HG03571 (cell line): Measurements from ENCODE around the gene VPS26A.
A peak's percentile ranks its signal among the peaks of the same experiment; 100 is the strongest.

Experiments used
- ATAC-seq: cut with Tn5 transposase; IDR thresholded peaks from one replicate; pipeline ENCODE4 v1.9.1; 2021; ENCODE audit not compliant: unreplicated experiment

The VPS26A gene

DNA sequence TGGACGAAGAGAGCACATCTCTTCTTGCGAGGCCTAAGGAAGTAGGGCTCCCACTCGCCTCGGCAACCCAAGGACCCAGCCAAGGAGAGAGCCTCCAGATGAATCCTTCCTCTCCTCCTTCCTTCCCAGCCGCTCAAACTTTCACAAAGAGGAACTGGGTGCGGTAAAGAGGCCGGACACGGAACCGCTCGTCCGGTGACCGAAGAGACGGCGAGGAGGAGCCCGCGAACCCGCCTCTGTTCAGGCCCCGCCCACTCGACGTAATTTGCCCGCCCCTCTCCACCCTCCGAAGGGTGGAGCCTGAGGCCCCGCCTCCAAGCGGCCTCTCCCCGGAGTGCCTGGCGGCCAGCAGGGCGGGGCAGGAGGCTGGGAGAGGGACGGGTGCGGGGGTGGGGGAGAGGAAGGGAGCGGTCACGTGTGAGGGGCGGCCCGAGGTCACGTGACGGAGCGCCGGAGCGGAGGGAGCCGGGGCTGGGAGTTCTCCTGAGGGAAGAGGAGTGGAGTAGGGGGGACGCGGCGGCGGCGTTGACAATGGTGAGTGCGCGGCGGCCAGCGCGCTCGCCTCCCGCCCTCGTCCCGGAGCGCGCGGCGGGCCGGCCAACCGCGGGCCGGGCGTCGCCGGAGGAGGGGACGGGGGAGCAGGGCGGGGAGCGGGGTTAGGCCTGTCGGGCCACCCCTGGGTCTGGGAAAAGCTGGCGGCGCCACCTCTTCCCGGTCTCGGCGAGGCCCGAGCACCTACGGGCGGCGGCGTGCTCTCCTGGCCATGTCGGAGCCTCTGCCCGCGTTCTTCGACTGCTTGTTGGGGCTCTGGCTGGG is at the start of gene VPS26A:
Gene VPS26A, plus strand, starts transcription at position 432 of the 816 bp plus-strand sequence. Its CDS starts 100 bp downstream, at position 532.
- ATAC-seq = peak; percentile 85

DNA sequence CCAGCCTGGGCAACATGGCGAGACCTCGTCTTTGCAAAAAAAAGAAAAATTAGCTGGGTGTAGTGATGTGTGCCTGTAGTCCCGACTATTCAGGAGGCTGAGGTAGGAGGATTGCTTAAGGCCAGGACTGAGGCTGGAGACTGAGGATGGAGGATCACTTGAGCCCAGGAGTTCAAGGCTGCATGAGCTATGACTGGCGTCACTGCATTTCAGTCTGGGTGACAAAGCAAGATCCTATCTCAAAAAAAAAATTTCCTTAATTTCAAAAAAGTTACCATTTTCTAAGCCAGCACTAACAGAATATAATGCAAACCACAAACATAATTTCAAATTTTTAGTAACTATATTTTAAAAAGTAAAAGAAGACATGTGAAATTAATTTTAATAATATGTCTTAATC is 49.4 kb upstream of the VPS26A start:
- no peak for ATAC-seq

DNA sequence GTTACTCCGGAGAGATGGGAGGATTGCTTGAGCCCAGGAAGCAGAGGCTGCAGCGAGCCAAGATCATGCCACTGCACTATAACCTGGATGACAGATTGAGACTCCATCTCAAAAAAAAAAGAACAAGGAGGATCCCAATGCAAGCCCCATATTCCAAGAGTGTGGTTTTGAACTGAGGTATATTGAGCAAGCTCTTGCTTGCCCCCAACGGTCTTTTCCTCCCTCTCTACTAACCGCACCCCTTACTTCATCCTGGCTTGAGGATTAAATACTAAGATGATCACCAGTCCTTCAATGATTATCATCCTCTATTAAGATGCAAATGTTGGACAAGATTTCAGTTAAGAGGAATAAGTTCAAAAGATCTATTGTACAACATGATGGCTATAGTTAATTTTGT is 48.5 kb upstream of the VPS26A start:
- no peak for ATAC-seq

DNA sequence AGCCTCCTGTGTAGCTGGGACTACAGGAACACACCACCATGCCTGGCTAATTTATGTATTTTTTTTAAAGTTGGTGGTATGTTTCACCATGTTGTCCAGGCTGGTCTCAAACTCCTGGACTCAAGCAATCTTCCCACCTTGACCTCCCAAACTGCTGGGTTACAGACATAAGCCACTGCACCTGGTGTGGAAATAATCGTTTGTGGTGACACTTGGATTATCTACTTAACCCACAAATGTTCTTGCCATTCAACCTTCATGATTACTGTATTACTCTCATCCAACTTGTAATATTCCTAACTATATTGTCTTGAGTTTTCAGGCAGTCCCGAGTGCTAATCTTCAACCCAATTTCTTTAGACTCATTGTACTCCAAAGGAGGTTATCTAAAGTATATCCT is 45.7 kb upstream of the VPS26A start:
- no peak for ATAC-seq

DNA sequence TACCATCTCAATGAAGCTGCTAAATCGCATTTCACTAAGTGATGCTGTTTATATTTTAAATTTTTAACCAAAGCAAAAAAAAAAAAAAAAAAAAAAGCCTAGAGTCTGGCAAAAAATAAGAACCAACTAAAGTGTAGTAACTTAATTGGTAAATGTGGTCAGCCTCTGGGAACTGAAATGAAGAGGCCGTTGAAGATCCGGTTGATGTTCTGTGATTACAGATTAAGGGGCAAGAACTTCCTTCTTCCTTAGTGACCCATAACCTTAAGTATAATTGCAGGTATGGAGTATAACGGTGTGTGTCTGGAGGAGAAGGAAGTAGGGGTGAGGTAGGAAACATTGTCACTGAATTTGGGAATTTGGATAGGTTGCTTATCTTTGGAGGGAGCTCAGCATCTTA is 43.8 kb upstream of the VPS26A start:
- ATAC-seq = no peak

DNA sequence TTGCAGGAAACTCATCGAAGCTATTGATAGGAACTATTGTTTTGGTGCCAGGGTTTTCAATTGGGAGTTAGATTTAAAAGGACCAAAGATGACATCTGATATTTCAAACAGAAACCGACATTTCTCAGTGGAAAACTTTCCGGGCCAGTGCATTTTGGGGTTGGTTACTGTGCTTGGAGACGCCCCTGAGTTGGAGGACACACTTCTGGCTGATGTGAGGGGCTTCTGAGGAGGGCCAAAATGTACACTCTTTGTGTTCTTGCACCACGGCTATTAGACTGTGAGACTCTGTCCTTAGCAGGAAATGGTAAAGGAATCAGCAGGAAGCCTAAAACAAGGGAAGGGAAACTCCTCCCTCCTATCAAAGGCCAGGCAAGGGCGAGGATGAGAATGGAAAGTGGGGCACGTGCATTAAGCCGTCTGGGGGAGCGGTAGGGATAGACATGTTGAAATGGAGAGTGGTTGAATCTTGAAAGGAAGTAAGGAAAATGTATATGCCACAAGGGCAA is 37.9 kb upstream of the VPS26A start:
- ATAC-seq = no peak

DNA sequence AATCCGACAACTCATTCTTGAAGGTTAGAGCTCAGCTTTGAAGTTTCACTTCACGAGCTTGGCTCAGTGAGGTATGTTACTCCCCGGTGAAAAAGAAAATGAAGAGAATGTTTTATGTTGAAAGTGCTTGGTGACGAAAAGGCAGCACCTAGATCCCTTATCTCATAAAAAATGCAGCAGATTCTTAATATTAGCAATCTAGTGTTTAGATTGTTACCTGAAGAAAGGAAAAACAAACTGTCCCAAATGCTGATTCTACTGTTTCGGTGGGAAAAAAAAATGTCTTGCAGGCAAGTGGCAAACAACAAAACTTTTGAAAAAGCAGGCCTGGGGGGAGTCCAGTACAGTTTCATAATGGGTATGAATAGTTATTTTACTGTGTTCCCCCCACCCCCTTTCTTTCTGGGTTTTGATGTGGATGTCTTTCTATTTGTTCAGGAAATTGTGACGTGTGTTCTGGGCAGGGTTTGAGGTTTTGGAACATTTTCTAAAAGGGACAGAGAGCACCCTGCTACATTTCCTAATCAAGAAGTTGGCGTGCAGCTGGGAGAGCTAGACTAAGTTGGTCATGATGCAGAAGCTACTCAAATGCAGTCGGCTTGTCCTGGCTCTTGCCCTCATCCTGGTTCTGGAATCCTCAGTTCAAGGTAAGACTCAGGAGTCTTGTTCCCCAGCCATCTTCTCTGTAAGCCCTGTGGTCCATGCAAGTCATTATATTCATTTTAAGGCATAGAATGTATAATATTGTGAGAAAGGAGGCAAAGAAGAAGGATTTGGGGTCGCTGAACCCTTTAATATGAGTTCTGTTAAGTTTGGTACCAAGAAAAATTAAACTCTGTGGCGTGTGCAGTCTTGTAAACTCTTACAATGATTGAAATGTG is 36.1 kb upstream of the VPS26A start, which contains the start of gene SRGN:
Gene SRGN, plus strand, starts transcription at position 514 of the 881 bp plus-strand sequence. Its CDS starts 55 bp downstream, at position 569.
- peak; percentile 56 for ATAC-seq

DNA sequence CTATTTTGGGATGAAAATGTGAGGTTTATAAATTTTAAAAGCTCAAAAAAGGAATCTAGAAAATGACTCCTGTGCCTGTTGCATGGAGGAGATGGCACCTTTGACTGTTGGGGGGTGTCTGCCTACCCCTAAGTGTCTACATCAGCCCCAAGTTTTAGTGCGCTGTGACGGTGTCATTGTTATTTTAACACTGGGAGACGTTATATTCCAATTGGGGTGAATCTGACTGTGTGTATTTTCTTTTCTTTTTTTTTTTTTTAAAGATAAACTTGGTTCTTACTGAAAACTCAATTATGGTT is 35.6 kb upstream of the VPS26A start:
- ATAC-seq = no peak

DNA sequence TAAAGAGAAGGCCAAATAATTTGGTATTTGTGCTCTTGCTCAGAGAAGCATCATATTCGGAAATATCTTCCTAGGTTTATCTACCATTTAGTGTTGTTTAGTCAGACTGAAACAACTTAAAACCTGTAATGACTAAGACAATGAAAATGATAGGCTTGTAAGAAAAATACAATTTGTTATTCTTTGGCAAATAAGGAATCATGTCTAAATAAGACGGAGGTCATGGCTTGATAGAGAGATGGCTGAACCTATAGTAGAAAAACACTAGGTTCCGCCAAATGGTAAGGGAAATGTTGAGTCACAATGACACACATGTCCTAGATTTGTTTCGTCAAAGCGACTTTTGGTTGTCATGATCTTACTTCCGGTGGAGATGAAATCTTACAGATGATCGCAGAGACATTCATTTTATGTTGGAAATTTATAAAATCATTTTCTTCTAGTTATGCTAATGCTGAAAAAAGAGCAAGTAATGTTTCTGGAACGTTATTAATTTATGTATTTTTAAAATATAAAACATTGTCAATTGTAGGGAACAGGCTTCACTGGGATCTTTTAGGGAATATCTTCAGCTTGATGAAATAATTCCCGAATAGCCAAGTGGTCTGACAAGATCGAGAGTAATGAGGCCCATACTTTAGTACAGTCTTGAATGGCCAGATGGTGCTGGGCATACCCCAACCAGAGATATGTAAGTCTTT is 35.0 kb upstream of the VPS26A start:
- ATAC-seq = no peak

DNA sequence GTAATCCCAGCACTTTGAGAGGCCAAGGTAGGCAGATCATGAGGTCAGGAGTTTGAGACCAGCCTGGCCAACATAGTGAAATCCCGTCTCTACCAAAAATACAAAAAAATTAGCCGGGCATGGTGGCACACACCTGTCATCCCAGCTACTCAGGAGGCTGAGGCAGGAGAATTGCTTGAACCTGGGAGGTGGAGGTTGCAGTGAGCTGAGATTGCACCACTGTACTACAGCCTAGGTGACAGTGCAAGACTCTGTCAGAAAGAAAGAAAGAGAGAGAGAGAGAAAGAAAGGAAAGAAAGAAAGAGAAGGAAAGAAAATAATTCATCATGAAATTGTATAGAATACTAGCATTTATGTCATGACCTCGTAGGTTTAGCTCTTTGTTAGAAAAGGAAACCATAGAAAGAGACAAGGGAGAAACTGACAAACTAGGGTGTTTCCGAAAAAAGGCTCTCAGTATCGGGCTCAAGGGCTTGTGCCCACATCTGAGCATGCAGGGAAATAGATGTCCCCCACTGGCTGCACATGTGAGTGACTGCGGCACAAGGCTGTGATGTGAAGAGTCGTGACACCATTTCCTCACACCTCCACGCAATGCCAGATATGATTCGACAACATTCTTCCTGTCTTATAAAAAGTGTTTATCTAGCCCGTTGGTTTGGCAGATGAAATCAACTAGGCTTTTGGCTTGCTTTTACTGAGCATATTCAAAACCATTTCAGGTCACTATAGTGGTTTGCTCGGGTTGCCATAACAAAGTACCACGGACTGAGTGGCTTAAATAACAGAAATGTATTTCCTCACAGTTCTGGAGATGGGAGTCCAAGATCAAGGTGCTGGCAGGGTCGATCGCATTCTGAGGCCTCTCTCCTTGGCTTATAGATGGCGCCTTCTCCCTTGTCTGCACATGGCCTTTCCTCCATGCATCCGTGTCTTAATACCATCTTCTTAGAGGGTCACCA is 34.1 kb upstream of the VPS26A start:
- peak; percentile 39 for ATAC-seq

DNA sequence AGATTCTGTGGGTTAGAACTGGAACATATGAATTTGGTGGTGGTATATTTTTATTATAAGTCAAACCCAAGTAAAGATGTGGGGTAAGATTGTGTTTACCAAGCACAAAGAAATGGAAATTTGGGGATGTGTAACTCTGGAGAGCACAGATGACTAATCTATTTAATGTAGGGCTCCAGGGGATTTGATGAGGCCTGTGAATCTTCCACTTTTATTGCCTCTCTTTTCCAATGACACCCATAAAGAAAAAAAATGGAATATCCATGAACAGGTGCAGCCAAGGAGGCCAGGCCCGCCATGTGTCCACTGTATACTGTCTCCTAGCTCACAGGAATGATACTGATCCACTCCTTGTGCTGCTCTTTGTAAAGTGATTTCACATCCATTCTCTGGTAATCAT is 33.3 kb upstream of the VPS26A start:
- ATAC-seq = no peak

DNA sequence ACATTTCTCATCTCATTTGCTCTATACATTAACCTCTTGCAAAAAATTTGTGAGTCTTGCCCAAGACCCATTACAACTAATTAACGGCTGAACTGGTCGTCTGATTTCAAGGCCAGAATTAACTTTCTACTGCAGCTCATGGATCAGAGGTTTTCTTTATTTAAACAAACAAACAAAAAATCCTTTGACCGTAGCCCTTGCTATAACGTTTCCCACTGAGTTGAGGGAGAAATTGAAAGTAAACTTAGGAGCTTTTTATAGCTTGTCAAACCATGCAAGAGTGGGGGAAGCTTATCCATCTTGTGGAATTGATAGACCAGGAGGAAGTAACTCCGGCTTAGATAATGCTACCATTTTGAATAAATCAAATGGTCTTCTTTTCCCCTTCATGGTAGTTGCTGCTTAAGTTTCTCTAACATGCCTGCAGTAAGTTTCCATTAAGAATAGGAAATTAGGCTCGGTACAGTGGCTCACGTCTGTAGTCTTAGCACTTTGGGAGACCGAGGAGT is 32.8 kb upstream of the VPS26A start:
- ATAC-seq = no peak

DNA sequence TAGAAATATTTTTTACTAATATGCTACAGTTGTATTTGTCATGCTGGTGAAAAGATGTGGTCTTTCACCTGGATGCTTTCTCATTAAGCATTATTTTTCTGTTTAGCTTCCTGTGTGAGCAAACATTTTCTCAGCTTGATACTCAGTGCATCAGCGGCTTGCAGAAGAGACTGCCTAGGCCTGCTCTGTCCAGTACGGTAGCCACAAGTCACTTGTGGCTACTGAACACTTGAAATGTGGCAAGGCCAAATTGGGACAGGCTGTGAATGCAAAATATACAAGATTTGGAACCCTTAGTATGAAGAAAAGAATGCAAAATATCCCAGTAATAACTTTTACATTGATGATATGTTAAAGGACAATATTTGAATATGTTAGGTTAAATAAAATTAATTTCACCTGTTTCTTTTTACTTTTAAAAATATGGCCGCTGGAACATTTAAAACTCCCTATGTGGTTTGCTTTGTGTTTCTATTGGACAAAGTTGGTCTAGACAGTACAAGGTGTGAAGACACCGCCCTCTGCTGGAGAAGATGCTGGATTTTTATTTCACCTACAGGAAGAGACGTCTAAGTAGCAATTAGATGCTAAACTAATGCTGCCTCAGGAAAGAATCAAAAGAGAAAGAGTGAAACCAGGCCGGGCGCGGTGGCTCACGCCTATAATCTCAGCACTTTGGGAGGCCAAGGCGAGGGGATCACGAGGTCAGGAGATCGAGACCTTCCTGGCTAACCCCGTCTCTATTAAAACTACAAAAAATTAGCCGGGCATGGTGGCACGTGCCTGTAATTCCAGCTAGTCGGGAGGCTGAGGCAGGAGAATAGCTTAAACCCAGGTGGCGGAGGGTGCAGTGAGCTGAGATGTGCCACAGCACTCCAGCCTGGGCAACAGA is 30.8 kb upstream of the VPS26A start:
- no peak for ATAC-seq

DNA sequence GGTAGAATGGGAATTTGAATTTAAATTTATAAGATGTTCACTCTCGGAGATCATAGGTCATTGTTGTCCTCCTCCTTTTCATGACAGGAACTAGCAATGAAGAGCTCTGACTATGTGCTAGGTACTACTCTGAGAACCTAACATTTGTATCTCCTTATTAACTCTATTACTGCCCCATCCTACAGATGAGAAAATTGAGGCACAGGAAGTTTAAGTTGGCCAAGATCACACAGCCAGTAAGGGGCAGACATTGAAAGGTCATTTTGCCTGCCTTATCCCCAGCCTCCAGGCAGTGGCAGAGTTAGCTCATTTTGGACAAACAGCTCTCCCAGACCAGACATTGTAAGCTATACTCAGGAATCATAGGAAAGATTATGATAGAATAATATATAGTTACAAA is 30.0 kb upstream of the VPS26A start:
- ATAC-seq = no peak

DNA sequence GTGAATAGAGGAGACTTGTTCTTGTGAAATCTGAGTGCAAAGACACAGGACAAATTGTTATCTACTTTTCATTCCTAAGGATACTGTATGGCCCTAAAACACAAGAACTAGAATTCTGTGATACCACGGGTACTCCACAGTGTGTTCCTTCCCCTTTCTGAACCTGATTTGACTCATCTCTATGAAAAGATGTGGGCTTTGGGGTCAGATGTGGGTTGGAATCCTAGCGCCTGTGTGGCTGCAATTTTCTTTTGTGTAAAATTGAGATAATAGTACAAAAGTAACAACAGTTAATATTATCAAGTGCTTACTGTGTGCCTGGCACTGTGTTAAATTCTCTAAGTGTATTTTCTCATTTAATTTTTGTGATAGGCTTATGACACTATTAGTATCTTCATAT is 27.9 kb upstream of the VPS26A start:
- ATAC-seq = peak; percentile 49

DNA sequence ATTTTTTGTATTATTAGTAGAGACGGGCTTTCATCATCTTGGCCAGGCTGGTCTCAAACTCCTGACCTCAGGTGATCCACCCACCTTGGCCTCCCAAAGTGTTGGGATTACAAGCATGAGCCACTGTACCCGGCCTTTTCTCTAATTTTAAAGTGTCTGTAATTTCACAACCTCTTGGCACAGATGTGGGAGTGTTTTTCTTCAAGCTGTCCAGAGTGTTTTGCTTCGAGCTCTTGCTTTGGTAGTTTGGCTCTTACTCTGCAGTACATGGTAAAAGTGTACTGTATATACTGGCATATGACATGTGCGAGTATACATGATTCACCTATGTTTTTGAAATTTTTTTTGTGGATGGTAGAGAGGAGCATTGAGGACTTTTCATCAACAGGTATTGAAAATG is 26.2 kb upstream of the VPS26A start:
- no peak for ATAC-seq

DNA sequence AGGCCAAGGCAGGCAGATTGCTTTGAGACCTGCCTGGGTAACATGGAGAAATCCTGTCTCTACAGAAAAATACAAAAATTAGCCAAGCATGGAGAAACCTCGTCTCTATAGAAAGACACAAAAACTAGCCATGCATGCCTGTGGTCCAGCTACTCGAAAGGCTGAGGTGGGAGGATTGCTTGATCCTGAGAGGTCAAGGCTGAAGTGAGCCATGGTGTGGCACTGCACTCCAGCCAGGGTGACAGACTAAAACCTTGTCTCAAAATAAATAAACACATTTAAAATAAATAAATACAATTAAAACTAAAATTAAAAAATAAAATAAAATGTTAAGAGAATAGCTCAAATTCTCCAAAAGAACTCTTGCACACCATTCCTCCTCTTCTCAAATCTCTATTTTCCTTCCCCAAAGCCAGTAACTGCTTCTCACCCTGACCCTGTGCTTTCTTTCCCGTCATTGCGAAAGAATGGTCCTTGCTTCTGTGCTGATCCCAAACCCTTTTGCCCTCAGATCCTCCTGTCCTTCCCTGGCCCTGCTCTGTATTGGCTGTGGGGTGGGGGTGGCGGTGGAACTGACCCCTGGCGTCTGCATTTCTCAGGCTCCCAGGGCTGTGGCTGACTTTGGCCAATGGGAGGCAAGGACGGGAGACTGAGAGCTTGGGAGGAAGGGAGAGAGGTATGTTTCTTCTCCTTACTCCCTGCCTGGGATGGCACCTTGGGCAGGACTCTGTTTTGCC is 23.7 kb upstream of the VPS26A start:
- no peak for ATAC-seq

DNA sequence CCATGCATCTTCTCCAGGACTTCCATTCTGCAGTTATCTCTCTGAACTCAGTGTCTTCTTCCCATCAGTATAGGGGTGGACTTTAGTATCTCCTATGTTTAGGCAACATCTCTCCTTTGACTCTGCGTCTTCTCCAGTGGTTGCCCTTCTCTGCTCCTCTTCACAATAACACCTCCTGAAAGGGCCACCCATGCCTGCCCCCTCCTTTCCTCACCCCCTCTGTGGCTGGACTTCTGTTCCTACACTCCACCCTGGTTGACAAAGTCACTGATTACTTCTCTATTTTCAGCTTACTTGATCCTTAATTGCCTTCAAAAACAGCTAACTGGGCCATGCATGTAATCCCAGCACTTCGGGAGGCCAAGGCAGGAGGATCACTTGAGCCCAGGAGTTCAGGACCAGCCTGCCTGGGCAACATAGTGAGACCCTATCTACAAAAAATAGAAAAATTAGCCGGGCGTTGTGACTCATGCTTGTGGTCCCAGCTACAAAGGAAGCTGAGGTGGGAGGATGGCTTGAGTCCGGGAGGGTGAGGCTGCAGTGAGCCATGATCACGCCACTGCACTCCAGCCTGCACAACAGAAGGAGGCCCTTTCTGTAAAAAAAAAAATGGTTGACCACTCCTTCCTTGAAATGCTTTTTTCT is 22.4 kb upstream of the VPS26A start:
- ATAC-seq = no peak
